Smooth muscle cell of the pulmonary artery (primary cell): ENCODE results near the gene ACTG2. TPM values are rescaled to one million over a fixed set of nuclear protein-coding genes. Genes with fewer than 3 reads are reported as not detected.

ENCODE experiments used
- total RNA-seq: library from RNA; depleted of rRNA; stranded (reverse); fragments of >200 nt; gene quantifications from 2 replicates; pipeline ENCODE4 v1.2.3, GENCODE V29; 2014

ACTG2 gene
- total RNA-seq, result 32.7 and 43.4 TPM in 2 replicates

DNA sequence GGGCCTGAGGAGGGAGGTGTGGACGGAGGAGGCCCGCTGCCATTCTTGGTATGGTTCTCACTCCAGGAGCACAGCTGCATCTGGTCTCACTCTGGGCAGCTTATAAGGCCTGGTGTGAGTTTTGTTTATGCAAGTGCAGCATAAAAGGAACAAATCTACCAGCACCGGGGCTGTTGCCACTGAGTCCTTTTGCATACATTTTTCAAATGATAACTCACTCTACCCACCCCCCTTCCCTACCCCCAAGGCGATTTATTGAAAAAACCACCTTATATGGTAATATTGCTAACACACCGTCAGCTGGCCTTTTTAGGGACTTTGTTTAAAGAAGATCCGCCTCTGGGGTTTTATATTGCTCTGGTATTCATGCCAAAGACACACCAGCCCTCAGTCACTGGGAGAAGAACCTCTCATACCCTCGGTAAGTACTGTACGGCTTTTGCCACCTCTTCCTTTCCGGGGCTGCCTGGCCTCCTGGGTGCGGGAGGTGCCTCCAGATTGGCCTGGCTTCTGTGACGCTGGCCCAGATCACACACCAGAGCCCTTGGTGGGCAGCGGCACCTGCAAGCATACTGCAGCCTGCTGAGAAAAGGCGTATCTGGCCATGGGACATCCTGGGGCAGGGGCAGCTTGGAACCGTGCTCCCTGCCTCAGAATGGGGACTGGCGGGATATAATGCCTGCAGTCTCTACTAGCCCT is at the start of gene ACTG2:
ACTG2 (plus strand) TSS at position 378 of the 699 bp plus-strand sequence. CDS start 8,304 bp downstream, outside the sequence.

DNA sequence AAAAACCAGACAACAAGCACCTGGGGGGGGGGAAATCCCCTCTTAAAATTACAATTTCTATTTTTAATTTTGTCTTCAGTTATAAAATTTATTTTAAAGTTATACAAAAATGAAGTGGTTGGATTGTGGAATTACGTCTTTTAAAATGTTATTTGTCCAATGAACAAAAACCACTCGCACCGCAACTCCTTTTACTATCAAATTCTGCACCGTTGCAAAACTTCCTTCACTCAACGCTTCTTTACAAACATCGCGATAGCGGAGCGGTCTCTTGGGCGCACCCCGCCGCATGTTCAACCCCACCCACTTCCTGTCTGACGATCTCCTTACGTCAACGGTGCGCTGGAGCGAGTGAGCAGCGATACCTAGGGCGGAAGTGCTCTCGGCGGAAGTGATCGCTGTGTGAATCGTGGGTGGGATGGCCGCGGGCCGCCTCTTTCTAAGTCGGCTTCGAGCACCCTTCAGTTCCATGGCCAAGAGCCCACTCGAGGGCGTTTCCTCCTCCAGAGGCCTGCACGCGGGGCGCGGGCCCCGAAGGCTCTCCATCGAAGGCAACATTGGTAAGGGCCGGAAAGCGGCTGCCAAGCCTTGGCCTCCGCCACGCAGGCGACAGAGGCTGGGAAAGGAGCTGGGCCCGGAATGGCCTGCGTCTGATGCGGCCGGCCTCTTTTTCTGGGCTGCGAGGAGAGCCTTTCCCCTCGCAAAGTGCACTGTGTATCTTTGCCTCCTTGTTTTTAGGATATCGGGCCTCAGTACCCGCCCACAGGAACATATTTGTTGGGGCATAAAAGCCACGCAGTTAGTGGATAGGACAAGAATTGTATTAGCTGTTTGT is 33.9 kb downstream of the ACTG2 start, which contains the start of gene DGUOK:
DGUOK (plus strand) TSS at position 388 of the 835 bp plus-strand sequence; CDS start at position 419, 31 bp downstream.

Other genes with a start within 250 kb of the ACTG2 start
- 10.1 and 11.9 TPM in 2 replicates for gene TPRKB, start 155.7 kb upstream of the ACTG2 start, total RNA-seq
- gene DUSP11, start 112.9 kb upstream of the ACTG2 start, total RNA-seq, result 19.6 and 20.3 TPM in 2 replicates
- gene C2orf78, start 108.8 kb upstream of the ACTG2 start, total RNA-seq, result not detected in 2 replicates
- 26.5 and 29.1 TPM in 2 replicates for gene STAMBP, start 64.0 kb upstream of the ACTG2 start, total RNA-seq
- gene DGUOK, start 33.9 kb downstream of the ACTG2 start, total RNA-seq, result 43.9 and 50.7 TPM in 2 replicates
- 4.5 and 5.4 TPM in 2 replicates for gene TET3, start 91.9 kb downstream of the ACTG2 start, total RNA-seq